Thymus (tissue), 11 donors: Measurements from ENCODE around the gene KCNJ6. TPM values are rescaled to one million over a fixed set of nuclear protein-coding genes. Genes with fewer than 3 reads are reported as not detected.

Source experiments
- DNase-seq, 9 donors: peaks; one replicate each; pipeline ENCODE4 v3.0.0-alpha.2; 2013; ENCODE audit warnings: low spot score in 9 of 9, low read depth in 6 of 9, missing footprints in 1 of 9
- H3K27ac ChIP-seq, 2 donors: one replicate each; pipeline ENCODE4 v1.5.1; 2013; ENCODE audit warnings: control low read depth in 1 of 2, low read depth in 1 of 2, low read length in 1 of 2, mild to moderate bottlenecking in 1 of 2, moderate library complexity in 1 of 2
- H3K27me3 ChIP-seq, 2 donors: one replicate each; pipeline ENCODE4 v1.5.1; 2013; ENCODE audit warnings: low read length in 1 of 2; ENCODE audit not compliant: control insufficient read depth in 2 of 2, insufficient read depth in 1 of 2
- H3K36me3 ChIP-seq, 2 donors: one replicate each; pipeline ENCODE4 v1.5.1; 2013; ENCODE audit warnings: low read length in 1 of 2, mild to moderate bottlenecking in 1 of 2, moderate library complexity in 1 of 2; ENCODE audit not compliant: control insufficient read depth in 2 of 2, insufficient read depth in 2 of 2
- H3K4me1 ChIP-seq, 2 donors: one replicate each; pipeline ENCODE4 v1.5.1; 2013; ENCODE audit warnings: low read length in 2 of 2; ENCODE audit not compliant: control insufficient read depth in 2 of 2, insufficient read depth in 2 of 2
- H3K4me3 ChIP-seq, 2 donors: one replicate each; pipeline ENCODE4 v1.5.1; 2013; ENCODE audit warnings: low read length in 2 of 2, control low read depth in 1 of 2, mild to moderate bottlenecking in 1 of 2
- H3K9me3 ChIP-seq, 2 donors: one replicate each; pipeline ENCODE4 v1.5.1; 2013; ENCODE audit warnings: low read length in 1 of 2, mild to moderate bottlenecking in 1 of 2; ENCODE audit not compliant: control insufficient read depth in 2 of 2, insufficient read depth in 1 of 2
- WGBS: extraction: QIAGEN DNeasy Blood & Tissue Kit; methylation state at CpG from one replicate; pipeline ENCODE4 v1.1.7; 2013; 5-methylcytosine and 5-hydroxymethylcytosine counted together
- polyA plus RNA-seq: library from polyadenylated mRNA; stranded (reverse); fragments of 200-250 nt; gene quantifications from one replicate; pipeline ENCODE4 v1.2.3, GENCODE V29; 2013
- total RNA-seq: library from RNA; stranded (reverse); fragments of 120-200 nt; gene quantifications from one replicate; pipeline ENCODE4 v1.2.4, GENCODE V29; 2013
- donor health status: healthy.

KCNJ6 gene
- total and polyA plus RNA-seq, 2 donors = under 0.01 to 0.02 TPM

DNA sequence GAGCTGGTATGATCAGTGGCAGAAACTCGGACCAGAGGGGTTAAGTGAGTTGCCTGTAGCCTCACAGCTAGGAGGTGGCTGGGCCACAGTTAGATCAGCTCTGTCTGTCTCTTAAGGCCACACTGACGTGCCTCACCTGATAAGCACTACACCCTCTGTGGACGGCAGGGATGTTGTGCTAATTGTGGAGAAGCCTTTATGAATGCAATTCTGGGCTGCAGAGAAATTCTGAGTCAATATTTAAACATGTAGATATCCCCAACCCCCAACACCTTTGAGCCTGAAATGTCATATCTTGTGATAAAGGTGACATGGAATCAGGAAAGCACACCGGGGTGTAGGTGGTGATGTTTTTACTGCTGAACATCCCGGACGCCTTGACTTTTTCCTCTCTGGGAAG lies 88.3 kb downstream of the KCNJ6 start:
- Histone ChIP-seq H3K27ac (no peak overlapping the region), H3K4me3 (no peak overlapping the region), H3K4me1 (peaks cover 15 to 27% of the 10 kb centered on the region in 2 donors), H3K9me3 (no peaks in the 10 kb centered on the region), H3K36me3 (no peaks in the 10 kb centered on the region), H3K27me3 (no peaks in the 10 kb centered on the region)
- 97% methylated on average over 6 of the region's 6 CpGs for whole genome bisulfite sequencing
- no peak for DNase-seq

DNA sequence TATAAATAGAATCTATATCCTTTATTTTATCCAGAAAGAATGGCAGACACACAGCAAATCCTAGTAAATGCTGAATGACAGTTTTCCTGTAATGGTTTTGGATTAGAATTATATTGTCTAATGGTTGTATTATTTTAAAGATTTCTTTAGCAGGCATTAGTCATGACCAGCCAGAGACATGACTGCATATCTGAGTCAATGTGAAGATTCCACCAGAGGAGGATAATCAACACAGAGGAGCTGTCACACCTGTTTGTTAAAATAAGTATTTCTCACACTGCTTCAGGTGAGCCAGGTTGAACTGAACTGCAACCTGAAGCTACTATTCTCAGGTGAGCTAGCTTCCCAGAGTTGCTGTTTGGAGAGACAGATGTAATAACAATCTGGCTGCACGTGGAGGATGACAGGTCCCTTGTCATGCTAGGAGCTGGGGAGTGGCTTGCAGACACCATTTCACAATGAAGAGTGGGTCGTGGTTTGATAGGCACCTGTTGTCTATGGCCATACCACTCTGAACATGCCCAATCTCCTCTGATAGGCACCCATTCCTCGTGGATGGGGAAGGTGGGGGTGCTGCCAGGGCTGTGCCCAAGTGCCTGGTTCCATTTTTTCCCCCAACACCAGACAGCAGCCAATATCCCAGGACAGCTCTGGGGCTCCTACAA lies 94.3 kb downstream of the KCNJ6 start:
- DNase-seq = no peak
- Histone ChIP-seq H3K4me3 (no peak overlapping the region), H3K4me1 (no peaks in the 10 kb centered on the region), H3K27ac (no peak overlapping the region), H3K36me3 (no peaks in the 10 kb centered on the region), H3K9me3 (no peaks in the 10 kb centered on the region), H3K27me3 (no peaks in the 10 kb centered on the region)
- WGBS = 48% methylated on average over 3 of the region's 3 CpGs

DNA sequence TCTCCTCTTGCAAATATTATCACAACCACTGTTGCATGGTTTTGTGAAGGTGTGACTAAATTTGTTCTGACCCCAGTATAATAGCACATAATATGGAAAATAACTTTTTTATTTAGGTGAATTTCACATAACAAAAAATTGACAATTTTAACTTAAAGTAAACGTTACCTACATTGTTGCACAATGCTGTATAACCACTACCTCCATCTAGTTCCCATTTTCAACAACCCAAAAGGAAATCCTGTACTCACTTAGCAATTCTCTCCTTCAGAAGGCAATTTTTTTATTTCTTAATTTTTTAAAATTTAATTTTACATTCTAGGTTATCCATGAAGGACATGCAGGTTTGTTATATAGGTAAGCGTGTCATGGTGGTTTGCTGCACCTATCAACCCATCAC lies 95.2 kb downstream of the KCNJ6 start:
- no peaks in the 10 kb centered on the region for H3K4me1 ChIP-seq
- H3K36me3 ChIP-seq = no peaks in the 10 kb centered on the region
- no peaks in the 10 kb centered on the region for H3K9me3 ChIP-seq
- H3K27me3 ChIP-seq = no peaks in the 10 kb centered on the region
- no peak for DNase-seq
- 62% methylated on average over 2 of the region's 2 CpGs for WGBS
- no peak overlapping the region for H3K27ac ChIP-seq
- H3K4me3 ChIP-seq = no peak overlapping the region

DNA sequence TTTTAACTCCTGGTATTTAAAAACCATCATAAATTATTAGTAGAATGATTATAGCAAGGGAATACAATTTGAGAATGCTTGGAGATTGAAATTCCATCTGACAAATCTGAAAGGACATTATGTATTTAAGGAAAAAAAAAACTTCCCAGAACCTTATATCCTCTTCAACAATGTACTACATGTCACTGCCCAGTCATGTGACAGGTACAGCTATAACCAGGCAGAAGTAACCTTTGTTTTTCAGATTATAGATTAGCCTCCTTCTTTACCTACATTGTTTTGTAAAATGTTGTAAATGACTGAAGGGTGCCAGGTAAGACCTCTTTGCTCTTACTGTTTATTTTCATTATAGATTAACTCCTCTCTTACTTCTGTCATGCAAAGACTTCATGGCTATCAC lies 96.9 kb downstream of the KCNJ6 start:
- no peak for DNase-seq
- H3K27me3 ChIP-seq = no peaks in the 10 kb centered on the region
- H3K27ac ChIP-seq = no peak overlapping the region
- no peaks in the 10 kb centered on the region for H3K4me1 ChIP-seq
- no peaks in the 10 kb centered on the region for H3K36me3 ChIP-seq
- H3K4me3 ChIP-seq = no peak overlapping the region
- no peaks in the 10 kb centered on the region for H3K9me3 ChIP-seq

DNA sequence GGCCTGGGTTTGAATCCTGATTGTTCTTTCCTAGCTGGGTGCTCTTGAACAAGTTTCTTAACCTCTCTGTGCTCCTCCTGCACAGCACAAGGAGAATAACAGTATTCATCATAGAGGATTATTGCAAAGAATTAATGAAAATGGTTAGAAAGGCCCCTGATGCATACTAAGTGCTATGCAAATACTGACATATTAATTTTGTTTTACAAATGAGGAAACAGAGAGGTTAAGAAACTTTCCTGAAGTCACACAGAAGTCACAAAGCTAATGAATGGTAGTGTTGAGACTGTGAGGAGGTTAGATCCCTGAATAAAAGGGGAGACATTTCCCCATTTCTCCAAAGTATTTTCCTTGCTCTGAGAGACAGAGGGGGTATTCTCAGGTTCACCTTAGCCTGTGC lies 99.0 kb downstream of the KCNJ6 start:
- no peak overlapping the region for H3K4me3 ChIP-seq

DNA sequence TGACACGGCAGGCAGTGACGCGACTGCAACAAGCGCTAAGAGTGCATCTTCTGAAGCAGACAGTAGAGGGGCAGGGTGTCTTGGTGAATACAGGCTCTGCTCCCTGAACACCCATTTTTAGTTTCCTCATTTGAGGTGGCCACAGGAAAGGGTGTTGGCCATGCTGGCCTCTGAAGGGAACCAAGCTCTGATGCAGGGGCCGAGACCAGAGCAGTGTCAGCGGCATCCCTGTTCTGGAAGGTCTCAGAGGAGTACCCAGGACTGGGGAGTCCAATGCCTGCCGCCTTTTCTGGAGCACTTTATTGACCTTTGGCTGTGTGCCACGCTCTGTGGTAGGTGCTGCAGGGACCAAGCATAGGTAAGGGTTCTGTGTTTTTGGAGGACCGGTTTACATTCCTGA lies 100.4 kb downstream of the KCNJ6 start:
- no peaks in the 10 kb centered on the region for H3K36me3 ChIP-seq
- DNase-seq = no peak
- no peaks in the 10 kb centered on the region for H3K4me1 ChIP-seq
- no peaks in the 10 kb centered on the region for H3K9me3 ChIP-seq
- WGBS = 96% methylated on average over 9 of the region's 9 CpGs
- H3K27ac ChIP-seq = no peak overlapping the region
- no peaks in the 10 kb centered on the region for H3K27me3 ChIP-seq
- no peak overlapping the region for H3K4me3 ChIP-seq

More for the DNA sequence above, 99.0 kb downstream of the KCNJ6 start:
- Histone ChIP-seq H3K27ac (no peak overlapping the region), H3K27me3 (no peaks in the 10 kb centered on the region), H3K4me1 (no peaks in the 10 kb centered on the region), H3K36me3 (no peaks in the 10 kb centered on the region), H3K9me3 (no peaks in the 10 kb centered on the region)
- no peak for DNase-seq

DNA sequence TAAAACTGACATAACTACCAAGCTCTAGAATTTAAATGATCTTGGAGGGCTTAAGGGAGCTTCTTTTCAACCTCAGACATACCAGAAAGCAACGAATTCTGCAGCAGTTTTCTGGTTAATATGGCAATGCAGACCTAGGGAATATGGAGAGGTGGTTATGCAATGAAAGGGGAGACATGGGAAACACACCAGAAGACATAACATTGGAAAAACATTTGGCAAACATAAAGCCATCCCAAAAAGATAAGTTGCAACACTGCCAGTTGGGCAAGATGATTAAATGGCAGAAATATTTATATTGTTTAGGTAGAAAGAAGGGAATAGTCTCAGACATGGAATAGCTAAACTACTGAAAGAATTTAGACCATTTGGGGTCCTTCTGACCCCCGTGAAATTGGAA lies 104.5 kb downstream of the KCNJ6 start:
- WGBS = 80% methylated on average over 2 of the region's 2 CpGs
- H3K9me3 ChIP-seq = no peaks in the 10 kb centered on the region
- no peaks in the 10 kb centered on the region for H3K4me1 ChIP-seq
- no peak for DNase-seq
- no peaks in the 10 kb centered on the region for H3K36me3 ChIP-seq
- no peak overlapping the region for H3K4me3 ChIP-seq
- H3K27me3 ChIP-seq = no peaks in the 10 kb centered on the region
- no peak overlapping the region for H3K27ac ChIP-seq

DNA sequence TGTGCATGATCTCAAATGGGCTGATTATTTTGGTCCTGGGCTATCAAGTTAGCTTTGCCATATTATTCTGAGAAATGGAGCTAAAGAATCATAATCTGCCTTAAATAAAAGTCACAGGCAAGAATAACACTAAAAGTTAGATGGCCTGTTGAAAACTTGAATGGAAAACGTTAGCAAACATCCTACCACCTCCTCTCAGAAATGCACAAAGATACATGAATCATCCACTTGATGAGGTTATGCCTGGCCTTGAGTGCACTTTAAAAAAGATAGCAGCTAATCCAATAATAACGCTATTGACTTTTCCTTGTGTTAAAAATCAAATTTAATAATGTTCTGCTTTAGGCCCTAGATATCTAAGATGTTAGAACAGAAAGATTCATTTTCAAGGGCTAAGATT lies 108.0 kb downstream of the KCNJ6 start:
- Histone ChIP-seq H3K36me3 (no peaks in the 10 kb centered on the region), H3K4me3 (no peak overlapping the region), H3K9me3 (no peaks in the 10 kb centered on the region), H3K27me3 (no peaks in the 10 kb centered on the region), H3K27ac (no peak overlapping the region), H3K4me1 (no peaks in the 10 kb centered on the region)
- WGBS = 98% methylated on average over 2 of the region's 2 CpGs
- no peak for DNase-seq

DNA sequence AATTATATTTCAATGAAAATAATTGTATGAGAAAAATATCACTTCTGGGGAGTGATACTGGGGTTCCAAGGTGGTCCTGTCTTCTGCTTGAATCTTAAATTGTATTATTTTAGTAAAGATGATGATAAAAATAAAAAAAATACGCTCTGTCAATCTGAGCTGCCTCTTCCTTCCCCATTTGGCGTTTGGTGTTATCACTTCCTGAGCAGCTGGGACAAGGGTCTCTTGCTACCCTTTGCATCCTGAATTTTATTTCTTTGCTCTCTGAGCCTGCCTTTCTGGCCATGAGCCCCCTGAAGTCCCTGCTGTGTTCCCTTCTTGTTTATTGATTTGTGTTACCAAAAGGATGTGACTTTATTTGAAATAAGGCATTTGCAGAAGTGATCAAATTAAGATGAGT lies 111.0 kb downstream of the KCNJ6 start:
- no peaks in the 10 kb centered on the region for H3K4me1 ChIP-seq
- WGBS = 18% methylated on average over 2 of the region's 2 CpGs
- no peaks in the 10 kb centered on the region for H3K9me3 ChIP-seq
- no peaks in the 10 kb centered on the region for H3K27me3 ChIP-seq
- no peak for DNase-seq
- H3K27ac ChIP-seq = no peak overlapping the region
- H3K36me3 ChIP-seq = no peaks in the 10 kb centered on the region
- H3K4me3 ChIP-seq = no peak overlapping the region

DNA sequence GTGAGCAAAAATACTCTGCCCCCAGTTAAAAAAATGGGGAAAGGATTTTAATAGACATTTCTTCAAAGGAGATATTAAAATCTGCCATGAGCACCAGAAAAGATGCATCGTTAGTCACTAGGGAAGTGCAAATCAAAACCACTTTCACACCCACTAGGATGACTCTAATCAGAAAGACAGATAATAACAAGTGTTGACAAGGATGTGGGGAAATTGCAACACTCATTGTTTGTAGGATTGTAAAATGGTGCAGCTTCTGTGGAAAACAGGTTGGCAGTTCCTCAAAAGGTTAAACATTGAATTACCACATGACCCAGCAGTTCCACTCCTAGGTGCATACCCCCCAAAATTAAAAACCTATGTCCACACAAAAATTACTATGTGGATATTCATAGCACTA lies 112.3 kb downstream of the KCNJ6 start:
- no peak for DNase-seq
- H3K27me3 ChIP-seq = no peaks in the 10 kb centered on the region
- H3K36me3 ChIP-seq = no peaks in the 10 kb centered on the region
- H3K27ac ChIP-seq = no peak overlapping the region
- H3K9me3 ChIP-seq = no peaks in the 10 kb centered on the region
- no peak overlapping the region for H3K4me3 ChIP-seq
- no peaks in the 10 kb centered on the region for H3K4me1 ChIP-seq
- 97% methylated on average over 1 of the region's 1 CpG for WGBS
